HCT116 (cell line): ENCODE measurements around the gene CDC42EP5. TPM values are rescaled to one million over a fixed set of nuclear protein-coding genes. Genes with fewer than 3 reads are reported as not detected.

ENCODE experiments used
- ATAC-seq: fragments of 200-7000 bp; cut with Tn5 transposase; 2 replicates; pipeline ENCODE4 v1.9.1; 2020; ENCODE audit warnings: mild to moderate bottlenecking, moderate library complexity
- BruUV-seq: library from RNA; stranded (reverse); fragments of 400-500 nt; replicated peaks from 2 replicates; lab custom pipeline; 2021; lab: Mats Ljungman, UMichigan
- CTCF ChIA-PET: fragments of 300-600 bp; sonication (Branson Sonifier 250); formaldehyde crosslinking; loops from one replicate; lab custom pipeline; 2021; ENCODE audit warnings: antibody characterized with exemption; lab: Charles Lee
- POLR2A ChIA-PET: fragments of 300-600, 350-600 bp; sonication (Branson Sonifier 250); formaldehyde crosslinking; loops from one replicate; lab custom pipeline; 2021; ENCODE audit warnings: antibody characterized with exemption; lab: Charles Lee
- RAD21 ChIA-PET, 2 experiments: fragments of 300-600 bp; sonication (Branson Sonifier 250); formaldehyde crosslinking; loops; one replicate each; lab custom pipeline; 2023; ENCODE audit warnings: low total read pairs in 2 of 2; ENCODE audit not compliant: uncharacterized antibody in 2 of 2, unreplicated experiment in 2 of 2, low non-redundant PET in 1 of 2; lab: Charles Lee
- DNase-seq: peaks from one replicate; pipeline ENCODE4 v3.0.0-alpha.2; 2010; ENCODE audit warnings: low read depth, low spot score
- H2AFZ ChIP-seq: fragments of 200-600 bp; shearing (Covaris generic), sonication (generic); 2 replicates; pipeline ENCODE4 v1.6.1; 2017; ENCODE audit warnings: low read depth, mixed run types, mixed read lengths, antibody characterized with exemption, low read length; ENCODE audit not compliant: poor library complexity, severe bottlenecking
- H3K27ac ChIP-seq: 2 replicates; pipeline ENCODE4 v1.5.1; 2012; ENCODE audit warnings: low read depth, low read length
- H3K27me3 ChIP-seq: fragments of 200-600 bp; sonication (generic); 2 replicates; pipeline ENCODE4 v1.6.1; 2016; ENCODE audit warnings: mixed run types, low read length, mixed read lengths; ENCODE audit not compliant: insufficient read depth
- H3K36me3 ChIP-seq, 2 experiments: fragments of 200-500 bp in 1 of 2; fragments of 200-600 bp in 1 of 2; sonication (Bioruptor generic) in 1 of 2; sonication (generic) in 1 of 2; 2 replicates each; pipeline versions ENCODE4 v1.5.1 to v1.6.1; 2014 to 2016; ENCODE audit warnings: low read length in 2 of 2, inconsistent platforms in 1 of 2, mixed read lengths in 1 of 2, mixed run types in 1 of 2; ENCODE audit not compliant: insufficient read depth in 2 of 2, control insufficient read depth in 1 of 2
- H3K4me1 ChIP-seq, 2 experiments: fragments of 200-600 bp in 1 of 2; sonication (generic) in 1 of 2; 2 replicates each; pipeline versions ENCODE4 v1.5.1 to v1.6.1; 2012 to 2017; ENCODE audit warnings: low read length in 2 of 2, inconsistent platforms in 1 of 2, mild to moderate bottlenecking in 1 of 2, mixed read lengths in 1 of 2, mixed run types in 1 of 2, moderate library complexity in 1 of 2; ENCODE audit not compliant: insufficient read depth in 2 of 2, control insufficient read depth in 1 of 2
- H3K4me2 ChIP-seq: fragments of 200-600 bp; sonication (generic); 2 replicates; pipeline ENCODE4 v1.6.1; 2017; ENCODE audit warnings: mixed run types, low read length, mixed read lengths
- H3K4me3 ChIP-seq, 2 experiments: fragments of 200-600 bp in 1 of 2; sonication (generic) in 1 of 2; replicated peaks in 1 of 2; 2 replicates each; pipeline ENCODE4 v1.5.1; 2011 to 2016; ENCODE audit warnings: low read length in 2 of 2, control low read depth in 1 of 2, low read depth in 1 of 2, mild to moderate bottlenecking in 1 of 2, mixed read lengths in 1 of 2, mixed run types in 1 of 2
- H3K79me2 ChIP-seq: fragments of 200-600 bp; sonication (generic); 2 replicates; pipeline ENCODE4 v1.6.1; 2017; ENCODE audit warnings: mild to moderate bottlenecking, mixed run types, low read length, moderate library complexity, mixed read lengths; ENCODE audit not compliant: insufficient read depth
- H3K9ac ChIP-seq: fragments of 200-600 bp; sonication (generic); 2 replicates; pipeline ENCODE4 v1.6.1; 2016; ENCODE audit warnings: low read length, mixed read lengths
- H3K9me2 ChIP-seq: fragments of 200-600 bp; sonication (generic), shearing (Covaris generic); 2 replicates; pipeline ENCODE4 v1.6.1; 2017; ENCODE audit warnings: mixed run types, mild to moderate bottlenecking, moderate library complexity; ENCODE audit not compliant: insufficient read depth
- H3K9me3 ChIP-seq, 2 experiments: fragments of 200-500 bp in 1 of 2; fragments of 200-600 bp in 1 of 2; sonication (Bioruptor generic) in 1 of 2; sonication (generic) in 1 of 2; 2 replicates each; pipeline ENCODE4 v1.6.1; 2014 to 2017; ENCODE audit warnings: low read length in 2 of 2, mixed read lengths in 2 of 2, inconsistent platforms in 1 of 2, low read depth in 1 of 2, mild to moderate bottlenecking in 1 of 2, mixed run types in 1 of 2, moderate library complexity in 1 of 2; ENCODE audit not compliant: control insufficient read depth in 1 of 2, insufficient read depth in 1 of 2
- H4K20me1 ChIP-seq: fragments of 200-600 bp; sonication (generic), shearing (Covaris generic); 2 replicates; pipeline ENCODE4 v1.6.1; 2017; ENCODE audit warnings: mixed run types, mild to moderate bottlenecking, moderate library complexity; ENCODE audit not compliant: insufficient read depth
- CBX3 ChIP-seq: IDR thresholded peaks from 2 replicates; pipeline ENCODE4 v1.6.1; 2012; ENCODE audit warnings: low read depth
- CEBPB ChIP-seq: IDR thresholded peaks from 2 replicates; pipeline ENCODE4 v1.6.1; 2012; ENCODE audit warnings: low read depth
- EZH2phosphoT487 ChIP-seq: fragments of 200-600 bp; IDR thresholded peaks from 2 replicates; pipeline ENCODE4 v1.6.1; 2018; ENCODE audit warnings: antibody characterized with exemption, borderline replicate concordance
- JUND ChIP-seq: IDR thresholded peaks from 2 replicates; pipeline ENCODE4 v1.6.1; 2012
- POLR2A ChIP-seq: IDR thresholded peaks from 2 replicates; pipeline ENCODE4 v1.7.0; 2011; ENCODE audit warnings: borderline replicate concordance; ENCODE audit not compliant: insufficient read depth, insufficient read length; ENCODE audit errors: extremely low read depth
- POLR2AphosphoS5 ChIP-seq: IDR thresholded peaks from 2 replicates; pipeline ENCODE4 v1.6.1; 2011; ENCODE audit warnings: mild to moderate bottlenecking, low read depth, low read length, moderate library complexity
- SRF ChIP-seq: IDR thresholded peaks from 2 replicates; pipeline ENCODE4 v1.6.1; 2012; ENCODE audit warnings: low read depth
- YY1 ChIP-seq: IDR thresholded peaks from 2 replicates; pipeline ENCODE4 v1.6.1; 2011; ENCODE audit warnings: low read length, low read depth, moderate library complexity, mild to moderate bottlenecking; ENCODE audit not compliant: insufficient replicate concordance; ENCODE audit errors: extremely low read depth
- ZFX ChIP-seq: fragments of 450-650 bp; IDR thresholded peaks from 2 replicates; pipeline ENCODE4 v1.6.1; 2017
- intact Hi-C: fragments of 100-400 bp; cut with micrococcal nuclease; formaldehyde crosslinking; loops from 2 replicates; pipeline ENCODE4 v1.10.0; 2022
- total RNA-seq: library from RNA; stranded (reverse); gene quantifications from one replicate; pipeline ENCODE4 v1.2.1, GENCODE V29; 2021; ENCODE audit not compliant: unreplicated experiment
- TF ChIP-seq, protein P1 (sequence below): IDR thresholded peaks from 2 replicates; pipeline ENCODE4 v1.6.1; 2012

CDC42EP5 gene
- total RNA-seq, 1 experiment from 2014 or later, result 0.64 TPM

DNA sequence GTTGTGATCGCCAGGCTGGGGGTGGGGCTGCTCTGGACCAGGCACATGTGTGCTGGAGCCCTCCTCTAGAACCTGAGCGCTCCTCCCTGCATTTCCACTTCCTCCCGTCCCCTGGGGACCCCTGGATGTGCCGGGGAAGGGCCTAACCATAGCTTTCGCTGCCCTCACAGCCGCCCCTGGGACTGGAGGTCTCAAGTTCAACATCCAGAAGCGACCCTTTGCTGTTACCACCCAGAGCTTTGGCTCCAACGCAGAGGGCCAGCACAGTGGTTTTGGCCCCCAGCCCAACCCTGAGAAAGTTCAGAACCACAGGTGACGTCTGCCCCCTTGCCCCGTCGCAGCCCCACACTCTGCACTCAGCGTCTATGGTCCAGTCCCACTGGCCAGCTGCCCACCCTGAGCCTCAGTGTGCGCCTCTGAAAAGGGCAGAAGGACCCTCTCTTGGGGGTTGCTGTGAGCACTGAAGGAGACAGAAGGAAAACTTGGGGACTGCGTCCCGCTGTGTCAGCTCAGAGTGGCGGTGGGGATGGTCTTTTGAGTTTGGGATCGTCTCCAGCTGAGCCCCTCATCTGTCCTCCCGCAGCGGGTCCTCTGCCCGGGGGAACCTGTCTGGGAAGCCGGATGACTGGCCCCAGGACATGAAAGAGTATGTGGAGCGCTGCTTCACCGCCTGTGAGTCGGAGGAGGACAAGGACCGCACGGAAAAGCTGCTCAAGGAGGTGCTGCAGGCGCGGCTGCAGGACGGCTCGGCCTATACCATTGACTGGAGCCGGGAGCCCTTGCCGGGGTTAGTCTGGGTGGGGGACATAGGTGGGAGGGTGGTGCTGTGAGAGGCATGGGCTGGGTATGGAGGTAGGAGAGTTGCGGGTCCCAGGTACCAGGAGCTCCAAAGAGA, 18.1 kb downstream of the CDC42EP5 start:
- ChIA-PET CTCF (no interaction called here), POLR2A (interaction anchor here (1.8 kb wide), 1 partner anchor 9 kb away, joined by 7 read pairs; the partner anchor contains the start of gene LENG9), RAD21 (no interaction called here)
- TF ChIP-seq POLR2AphosphoS5, result no peak
- no peak overlapping the region for H2AFZ ChIP-seq
- H3K9ac ChIP-seq, result no peak overlapping the region
- H3K4me3 ChIP-seq, result no peak overlapping the region
- peaks cover 65 to 82% of the 10 kb centered on the region in 2 experiments; a peak in 3 of 4 replicates for H3K36me3 ChIP-seq
- no peak overlapping the region for H3K4me2 ChIP-seq
- no peaks in the 10 kb centered on the region for H3K27me3 ChIP-seq
- intact Hi-C loops, result no loop called here
- DNase-seq (no peak), ATAC-seq (no peak)
- no peaks in the 10 kb centered on the region for H3K9me2 ChIP-seq
- no peaks in the 10 kb centered on the region for H3K9me3 ChIP-seq
- H3K27ac ChIP-seq, result no peak overlapping the region
- H4K20me1 ChIP-seq, result peaks cover 7% of the 10 kb centered on the region; the same call in 1 of the 2 replicates
- no TSS peak for BruUV-seq
- peaks cover 97% of the 10 kb centered on the region for H3K79me2 ChIP-seq
- peaks cover 7 to 12% of the 10 kb centered on the region in 2 experiments; a peak in 3 of 4 replicates for H3K4me1 ChIP-seq

GRCh38 chr19:54453921-54454780, 18.9 kb downstream of the CDC42EP5 start:
- H3K9me2 ChIP-seq, result no peaks in the 10 kb centered on the region
- no peak overlapping the region for H2AFZ ChIP-seq
- RAD21 ChIA-PET, result no interaction called here
- H3K27me3 ChIP-seq, result no peaks in the 10 kb centered on the region
- POLR2A ChIA-PET, result interaction anchor here (1.8 kb wide), 1 partner anchor 9 kb away, joined by 7 read pairs; the partner anchor contains the start of gene LENG9
- BruUV-seq, result no TSS peak
- peaks cover 99% of the 10 kb centered on the region for H3K79me2 ChIP-seq
- TF ChIP-seq SRF (no peak), CBX3 (no peak), JUND (no peak), POLR2A (no peak), EZH2phosphoT487 (no peak), ZFX (no peak), CEBPB (no peak), YY1 (no peak)
- TF ChIP-seq, protein P1, sequence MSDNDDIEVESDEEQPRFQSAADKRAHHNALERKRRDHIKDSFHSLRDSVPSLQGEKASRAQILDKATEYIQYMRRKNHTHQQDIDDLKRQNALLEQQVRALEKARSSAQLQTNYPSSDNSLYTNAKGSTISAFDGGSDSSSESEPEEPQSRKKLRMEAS, result no peak
- H3K4me3 ChIP-seq, result no peak overlapping the region
- intact Hi-C loops, result no loop called here
- H3K9ac ChIP-seq, result no peak overlapping the region
- CTCF ChIA-PET, result no interaction called here
- H3K9me3 ChIP-seq, result no peaks in the 10 kb centered on the region
- H3K4me2 ChIP-seq, result no peak overlapping the region
- peaks cover 62 to 78% of the 10 kb centered on the region in 2 experiments; a peak in 3 of 4 replicates for H3K36me3 ChIP-seq
- no peak overlapping the region for H3K27ac ChIP-seq
- ATAC-seq (no peak), DNase-seq (no peak)
- peaks cover 7% of the 10 kb centered on the region; the same call in 1 of the 2 replicates for H4K20me1 ChIP-seq
- peaks cover 7 to 12% of the 10 kb centered on the region in 2 experiments; a peak in 3 of 4 replicates for H3K4me1 ChIP-seq
